22Rv1 (cell line): ENCODE results near the gene OLFM1.

Experiments used
- ZFX ChIP-seq: fragments of 450-650 bp; IDR thresholded peaks from 2 replicates; pipeline ENCODE4 v1.6.1; 2017; ENCODE audit warnings: antibody characterized with exemption, borderline replicate concordance
- TF ChIP-seq, protein P1 (sequence below): fragments of 450-650 bp; IDR thresholded peaks from 2 replicates; pipeline ENCODE4 v1.5.1; 2017; ENCODE audit warnings: mild to moderate bottlenecking

DNA sequence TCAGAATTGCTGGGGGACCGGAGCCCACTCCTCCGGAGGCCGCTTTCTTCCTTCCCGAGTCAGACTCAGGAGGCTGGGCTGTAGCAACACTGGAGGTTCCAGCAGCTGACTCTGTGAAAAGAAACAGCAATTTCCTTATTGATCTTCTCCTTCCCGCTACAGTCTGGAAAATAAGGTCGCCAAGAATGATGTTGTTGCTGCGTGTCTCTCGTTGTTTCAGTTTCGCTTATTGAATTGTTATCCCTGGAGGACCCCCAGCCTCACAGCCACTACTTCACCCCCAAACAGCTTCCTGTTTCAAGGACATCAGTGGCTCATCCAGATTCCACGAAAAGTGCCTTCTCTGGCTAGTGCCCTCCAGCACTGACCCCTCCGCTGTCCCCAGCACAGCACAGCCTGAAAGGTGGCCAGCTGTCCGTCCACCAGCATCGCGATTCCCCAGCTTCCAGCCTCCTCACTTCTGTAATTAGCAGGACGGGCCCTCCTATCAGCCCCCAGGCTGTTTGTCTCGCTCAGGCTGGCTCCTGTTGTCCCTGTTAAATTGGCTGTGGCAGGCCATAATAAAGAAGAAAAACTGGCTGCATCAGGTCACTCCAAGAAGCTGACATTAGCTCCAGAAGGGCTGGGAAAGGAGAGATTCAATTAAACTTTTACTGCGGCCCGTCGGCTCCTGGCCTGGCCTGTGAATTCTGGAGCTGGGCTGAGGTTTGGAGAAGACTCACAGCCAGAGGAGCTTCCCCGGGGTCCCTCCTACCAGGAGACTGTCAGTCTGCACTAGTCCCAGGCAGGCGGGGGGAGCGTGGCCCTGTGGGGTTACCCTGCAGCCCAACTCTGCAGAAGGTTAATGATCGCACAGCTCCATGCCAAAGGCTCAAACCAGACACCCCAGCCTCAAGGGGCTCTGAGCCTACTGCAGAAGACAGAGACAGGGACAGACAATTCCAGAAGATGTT is 40.5 kb downstream of the OLFM1 start:
- TF ChIP-seq, protein P1, sequence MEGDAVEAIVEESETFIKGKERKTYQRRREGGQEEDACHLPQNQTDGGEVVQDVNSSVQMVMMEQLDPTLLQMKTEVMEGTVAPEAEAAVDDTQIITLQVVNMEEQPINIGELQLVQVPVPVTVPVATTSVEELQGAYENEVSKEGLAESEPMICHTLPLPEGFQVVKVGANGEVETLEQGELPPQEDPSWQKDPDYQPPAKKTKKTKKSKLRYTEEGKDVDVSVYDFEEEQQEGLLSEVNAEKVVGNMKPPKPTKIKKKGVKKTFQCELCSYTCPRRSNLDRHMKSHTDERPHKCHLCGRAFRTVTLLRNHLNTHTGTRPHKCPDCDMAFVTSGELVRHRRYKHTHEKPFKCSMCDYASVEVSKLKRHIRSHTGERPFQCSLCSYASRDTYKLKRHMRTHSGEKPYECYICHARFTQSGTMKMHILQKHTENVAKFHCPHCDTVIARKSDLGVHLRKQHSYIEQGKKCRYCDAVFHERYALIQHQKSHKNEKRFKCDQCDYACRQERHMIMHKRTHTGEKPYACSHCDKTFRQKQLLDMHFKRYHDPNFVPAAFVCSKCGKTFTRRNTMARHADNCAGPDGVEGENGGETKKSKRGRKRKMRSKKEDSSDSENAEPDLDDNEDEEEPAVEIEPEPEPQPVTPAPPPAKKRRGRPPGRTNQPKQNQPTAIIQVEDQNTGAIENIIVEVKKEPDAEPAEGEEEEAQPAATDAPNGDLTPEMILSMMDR = no peak
- TF ChIP-seq ZFX = no peak
